Neural crest cell (in vitro differentiated cells): Measurements from ENCODE around the gene TMEM203. TPM values are rescaled to one million over a fixed set of nuclear protein-coding genes. Genes with fewer than 3 reads are reported as not detected.
A peak's percentile ranks its signal among the peaks of the same experiment; 100 is the strongest.

Experiments used
- DNase-seq: peaks from one replicate; pipeline ENCODE4 v3.0.0; 2021; ENCODE audit warnings: low read depth, mixed read lengths, low spot score
- H3K27ac Mint-ChIP-seq: one replicate; pipeline ENCODE4 v1.8.0; 2021; ENCODE audit warnings: mild to moderate bottlenecking, mixed read lengths; ENCODE audit not compliant: unreplicated experiment
- H3K27me3 Mint-ChIP-seq: 2 replicates; pipeline ENCODE4 v1.8.0; 2021; ENCODE audit warnings: low read depth, mild to moderate bottlenecking, mixed read lengths
- H3K36me3 Mint-ChIP-seq: 2 replicates; pipeline ENCODE4 v1.8.0; 2021; ENCODE audit warnings: low read depth, mild to moderate bottlenecking, mixed read lengths
- H3K4me1 Mint-ChIP-seq: 2 replicates; pipeline ENCODE4 v1.8.0; 2021; ENCODE audit warnings: mixed read lengths
- H3K4me3 Mint-ChIP-seq: one replicate; pipeline ENCODE4 v1.8.0; 2021; ENCODE audit warnings: mild to moderate bottlenecking, mixed read lengths
- H3K9me3 Mint-ChIP-seq: 2 replicates; pipeline ENCODE4 v1.8.0; 2021; ENCODE audit warnings: mixed read lengths
- total RNA-seq: library from RNA; stranded (reverse); gene quantifications from 2 replicates; pipeline ENCODE4 v1.2.1, GENCODE V29; 2021
- TF ChIP-seq, protein P1 (sequence below): fragments of 200-600 bp; sonication (generic); conservative IDR thresholded peaks from 2 replicates; pipeline ENCODE4 v1.5.0; 2021; ENCODE audit warnings: antibody characterized with exemption, mild to moderate bottlenecking

The TMEM203 gene
- total RNA-seq, 1 donor from 2014 or later = 49.7 TPM

DNA sequence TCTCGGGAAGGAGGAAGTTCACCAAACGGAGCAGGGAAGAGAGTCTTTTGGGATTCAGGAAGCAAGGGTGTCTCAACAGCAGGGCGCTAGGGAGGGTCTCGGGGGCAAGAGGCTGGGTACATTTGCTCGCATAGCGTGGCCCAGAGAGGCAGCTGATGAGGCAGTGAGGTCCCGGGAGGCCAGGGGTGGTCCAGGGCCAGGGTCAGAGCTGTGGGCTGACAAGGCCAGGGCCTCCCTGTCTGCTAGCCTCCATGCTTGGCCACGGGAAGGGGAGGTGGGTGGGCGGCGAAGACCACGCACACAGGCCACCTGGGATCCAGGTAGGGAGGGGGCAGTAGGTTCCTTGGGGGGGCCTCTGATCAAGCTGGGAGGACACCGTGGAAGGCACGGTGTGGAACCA is 6.1 kb upstream of the TMEM203 start:
- Mint-ChIP-seq H3K4me1 (peaks cover 11% of the 10 kb centered on the region), H3K9me3 (no peaks in the 10 kb centered on the region), H3K36me3 (peaks cover 9% of the 10 kb centered on the region), H3K27ac (no peak overlapping the region), H3K27me3 (no peaks in the 10 kb centered on the region), H3K4me3 (no peak overlapping the region)
- TF ChIP-seq, protein P1, sequence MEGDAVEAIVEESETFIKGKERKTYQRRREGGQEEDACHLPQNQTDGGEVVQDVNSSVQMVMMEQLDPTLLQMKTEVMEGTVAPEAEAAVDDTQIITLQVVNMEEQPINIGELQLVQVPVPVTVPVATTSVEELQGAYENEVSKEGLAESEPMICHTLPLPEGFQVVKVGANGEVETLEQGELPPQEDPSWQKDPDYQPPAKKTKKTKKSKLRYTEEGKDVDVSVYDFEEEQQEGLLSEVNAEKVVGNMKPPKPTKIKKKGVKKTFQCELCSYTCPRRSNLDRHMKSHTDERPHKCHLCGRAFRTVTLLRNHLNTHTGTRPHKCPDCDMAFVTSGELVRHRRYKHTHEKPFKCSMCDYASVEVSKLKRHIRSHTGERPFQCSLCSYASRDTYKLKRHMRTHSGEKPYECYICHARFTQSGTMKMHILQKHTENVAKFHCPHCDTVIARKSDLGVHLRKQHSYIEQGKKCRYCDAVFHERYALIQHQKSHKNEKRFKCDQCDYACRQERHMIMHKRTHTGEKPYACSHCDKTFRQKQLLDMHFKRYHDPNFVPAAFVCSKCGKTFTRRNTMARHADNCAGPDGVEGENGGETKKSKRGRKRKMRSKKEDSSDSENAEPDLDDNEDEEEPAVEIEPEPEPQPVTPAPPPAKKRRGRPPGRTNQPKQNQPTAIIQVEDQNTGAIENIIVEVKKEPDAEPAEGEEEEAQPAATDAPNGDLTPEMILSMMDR = no peak
- no peak for DNase-seq

DNA sequence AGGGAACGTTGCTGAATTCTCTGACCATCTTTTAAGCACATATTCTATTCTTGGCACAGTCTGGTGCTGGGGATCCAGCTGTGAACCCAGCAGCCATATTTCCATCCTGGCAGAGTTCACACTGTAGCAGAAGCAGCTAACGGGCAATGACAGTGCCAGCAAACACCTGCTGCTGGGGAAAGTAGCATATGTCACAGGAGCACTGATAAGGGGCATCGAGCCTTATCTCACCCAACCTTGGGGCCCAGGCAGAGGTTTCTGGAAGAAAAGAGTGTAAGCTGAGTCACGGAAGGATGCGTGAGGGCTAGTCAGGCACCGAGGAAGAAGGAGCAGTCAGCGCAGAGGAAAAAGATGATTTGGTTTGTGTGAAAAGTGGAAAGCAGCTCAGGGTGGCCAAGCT is 1.2 kb upstream of the TMEM203 start:
- TF ChIP-seq, protein P1 = no peak
- no peak for DNase-seq
- H3K36me3 Mint-ChIP-seq = peaks cover 7% of the 10 kb centered on the region
- no peaks in the 10 kb centered on the region for H3K27me3 Mint-ChIP-seq
- peaks cover 38% of the 10 kb centered on the region for H3K4me1 Mint-ChIP-seq
- H3K9me3 Mint-ChIP-seq = no peaks in the 10 kb centered on the region
- peak overlapping the region; percentile 94 for H3K27ac Mint-ChIP-seq
- H3K4me3 Mint-ChIP-seq = peak overlapping the region; percentile 94

DNA sequence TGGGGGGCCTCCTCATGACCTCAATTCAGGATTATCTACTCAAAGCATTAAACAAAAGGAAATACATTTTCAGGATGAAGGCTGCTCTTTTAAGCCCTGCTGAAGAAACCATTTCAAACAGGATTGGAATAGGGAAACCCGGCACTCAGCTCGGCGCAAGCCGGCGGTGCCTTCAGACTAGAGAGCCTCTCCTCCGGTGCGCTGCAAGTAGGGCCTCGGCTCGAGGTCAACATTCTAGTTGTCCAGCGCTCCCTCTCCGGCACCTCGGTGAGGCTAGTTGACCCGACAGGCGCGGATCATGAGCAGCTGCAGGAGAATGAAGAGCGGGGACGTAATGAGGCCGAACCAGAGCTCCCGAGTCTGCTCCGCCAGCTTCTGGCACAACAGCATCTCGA is 720 bp downstream of the TMEM203 start:
- peak overlapping the region; percentile 94 for H3K4me3 Mint-ChIP-seq
- TF ChIP-seq, protein P1 = no peak
- peaks cover 42% of the 10 kb centered on the region for H3K4me1 Mint-ChIP-seq
- H3K27me3 Mint-ChIP-seq = no peaks in the 10 kb centered on the region
- no peaks in the 10 kb centered on the region for H3K9me3 Mint-ChIP-seq
- no peak for DNase-seq
- peak overlapping the region; percentile 94 for H3K27ac Mint-ChIP-seq
- peaks cover 7% of the 10 kb centered on the region for H3K36me3 Mint-ChIP-seq

DNA sequence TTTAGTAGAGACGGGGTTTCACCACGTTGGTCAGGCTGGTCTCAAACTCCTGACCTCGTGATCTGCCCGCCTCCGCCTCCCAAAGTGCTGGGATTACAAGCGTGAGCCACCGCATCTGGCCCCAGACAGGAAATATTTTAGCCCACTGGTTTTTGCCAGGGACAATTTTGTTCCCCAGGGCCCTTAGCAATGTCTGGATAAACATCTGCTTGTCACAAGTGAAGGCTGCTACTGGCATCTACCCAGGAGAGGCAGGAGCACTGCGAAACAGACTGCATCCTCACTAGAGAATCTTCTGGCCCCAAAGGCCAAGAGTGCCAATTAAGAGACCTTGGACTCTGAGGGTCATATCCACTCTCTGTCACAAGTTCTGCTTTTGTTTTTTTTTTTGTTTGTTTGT is 2.5 kb downstream of the TMEM203 start:
- Mint-ChIP-seq H3K4me3 (peak overlapping the region; percentile 66), H3K36me3 (peaks cover 7% of the 10 kb centered on the region), H3K27me3 (no peaks in the 10 kb centered on the region), H3K9me3 (no peaks in the 10 kb centered on the region), H3K27ac (no peak overlapping the region), H3K4me1 (peaks cover 42% of the 10 kb centered on the region)
- DNase-seq = no peak
- TF ChIP-seq, protein P1 = no peak

DNA sequence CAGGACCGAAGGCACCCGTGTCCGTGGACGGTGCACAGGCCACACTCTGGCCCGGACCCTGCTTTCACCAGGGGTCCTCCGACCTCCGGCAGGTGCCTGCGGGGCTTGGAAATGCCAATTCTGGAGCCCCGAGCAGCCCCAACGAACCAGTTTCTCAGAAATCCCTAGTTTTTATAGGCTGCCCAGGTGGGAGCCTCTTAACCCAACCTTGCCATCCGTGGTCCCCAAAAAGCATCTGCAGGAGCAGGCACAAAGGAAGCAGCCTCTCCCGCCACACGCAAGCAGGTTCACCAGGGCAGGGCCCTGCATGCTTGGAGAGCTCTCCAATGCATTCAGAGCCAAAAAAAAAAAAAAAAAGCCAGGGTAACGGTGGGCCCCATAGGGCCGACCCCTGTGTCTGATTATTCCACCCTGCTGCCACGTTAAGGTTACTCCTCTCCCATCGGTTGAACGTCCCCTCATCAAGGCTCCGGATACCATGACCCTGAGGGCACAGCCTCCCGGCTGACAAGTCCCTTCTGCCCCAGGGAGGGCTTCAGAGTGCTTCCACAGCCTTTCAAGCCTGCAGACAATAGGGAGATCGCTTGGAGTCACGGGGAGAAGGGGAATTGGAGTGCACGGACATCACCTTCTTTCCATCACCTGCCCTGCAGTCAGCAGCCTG is 4.1 kb downstream of the TMEM203 start:
- no peak for DNase-seq
- peak overlapping the region; percentile 81 for H3K27ac Mint-ChIP-seq
- H3K27me3 Mint-ChIP-seq = no peaks in the 10 kb centered on the region
- H3K4me3 Mint-ChIP-seq = peak overlapping the region; percentile 90
- no peaks in the 10 kb centered on the region for H3K9me3 Mint-ChIP-seq
- no peaks in the 10 kb centered on the region for H3K36me3 Mint-ChIP-seq
- H3K4me1 Mint-ChIP-seq = peaks cover 28% of the 10 kb centered on the region
- TF ChIP-seq, protein P1 = no peak
